ENCODE results near the gene MRM2.

Gene MRM2

GRCh38 chr7:2220506-2220905, 21.5 kb downstream of the MRM2 start:
- no peak for DNase-seq
- no peaks in the 10 kb centered on the region for H3K27me3 ChIP-seq (replicated peaks)
- H3K27ac ChIP-seq: no peak overlapping the region
- TF ChIP-seq CTCF (IDR thresholded peaks at IDR 0.05; ENCODE audit: low read depth, low read length, missing control alignments): no peak
- peaks cover 30% of the 10 kb centered on the region for H3K36me3 ChIP-seq (replicated peaks)
- in situ Hi-C loops (cut with HindIII; ENCODE audit: low pct_ligation_motif_present, low sequenced_read_pairs): no loop called here
- H3K4me3 ChIP-seq (ENCODE audit: low read depth, low read length): no peak overlapping the region

GRCh38 chr7:2220030-2220429, 22.0 kb downstream of the MRM2 start:
- in situ Hi-C loops (cut with HindIII; ENCODE audit: low pct_ligation_motif_present, low sequenced_read_pairs): no loop called here
- peaks cover 34% of the 10 kb centered on the region for H3K36me3 ChIP-seq (replicated peaks)
- DNase-seq: no peak
- no peak for TF ChIP-seq CTCF (IDR thresholded peaks at IDR 0.05; ENCODE audit: low read depth, low read length, missing control alignments)
- no peak overlapping the region for H3K27ac ChIP-seq
- no peaks in the 10 kb centered on the region for H3K27me3 ChIP-seq (replicated peaks)
- no peak overlapping the region for H3K4me3 ChIP-seq (ENCODE audit: low read depth, low read length)

- H3K36me3 ChIP-seq (replicated peaks): peaks cover 34% of the 10 kb centered on the region
- no peak overlapping the region for H3K27ac ChIP-seq
- DNase-seq: no peak
- no peak for TF ChIP-seq CTCF (IDR thresholded peaks at IDR 0.05; ENCODE audit: low read depth, low read length, missing control alignments)
- no peak overlapping the region for H3K4me3 ChIP-seq (ENCODE audit: low read depth, low read length)
- in situ Hi-C loops (cut with HindIII; ENCODE audit: low pct_ligation_motif_present, low sequenced_read_pairs): no loop called here
- no peaks in the 10 kb centered on the region for H3K27me3 ChIP-seq (replicated peaks)
Observed at GRCh38 chr7:2219606-2220005, 22.4 kb downstream of the MRM2 start.

- H3K27ac ChIP-seq: no peak overlapping the region
- no peak for TF ChIP-seq CTCF (IDR thresholded peaks at IDR 0.05; ENCODE audit: low read depth, low read length, missing control alignments)
- H3K36me3 ChIP-seq (replicated peaks): peaks cover 39% of the 10 kb centered on the region
Observed at GRCh38 chr7:2219136-2219535, 22.9 kb downstream of the MRM2 start.

GRCh38 chr7:2218444-2218785, 23.6 kb downstream of the MRM2 start:
- in situ Hi-C loops (cut with HindIII; ENCODE audit: low pct_ligation_motif_present, low sequenced_read_pairs): no loop called here
- Histone ChIP-seq H3K36me3 (replicated peaks) (peaks cover 40% of the 10 kb centered on the region), H3K27ac (no peak overlapping the region), H3K4me3 (ENCODE audit: low read depth, low read length) (no peak overlapping the region), H3K27me3 (replicated peaks) (no peaks in the 10 kb centered on the region)
- no peak for DNase-seq
- no peak for TF ChIP-seq CTCF (IDR thresholded peaks at IDR 0.05; ENCODE audit: low read depth, low read length, missing control alignments)

More at GRCh38 chr7:2219136-2219535, 22.9 kb downstream of the MRM2 start:
- in situ Hi-C loops (cut with HindIII; ENCODE audit: low pct_ligation_motif_present, low sequenced_read_pairs): no loop called here
- no peak for DNase-seq
- no peak overlapping the region for H3K4me3 ChIP-seq (ENCODE audit: low read depth, low read length)
- H3K27me3 ChIP-seq (replicated peaks): no peaks in the 10 kb centered on the region

- Histone ChIP-seq H3K27me3 (replicated peaks) (no peaks in the 10 kb centered on the region), H3K4me3 (ENCODE audit: low read depth, low read length) (no peak overlapping the region), H3K36me3 (replicated peaks) (peaks cover 44% of the 10 kb centered on the region), H3K27ac (no peak overlapping the region)
- in situ Hi-C loops (cut with HindIII; ENCODE audit: low pct_ligation_motif_present, low sequenced_read_pairs): no loop called here
- TF ChIP-seq CTCF (IDR thresholded peaks at IDR 0.05; ENCODE audit: low read depth, low read length, missing control alignments): no peak
- DNase-seq: no peak
Observed at GRCh38 chr7:2217716-2218443, 24.1 kb downstream of the MRM2 start.
